Brain microvascular endothelial cell (primary cell): ENCODE results near the gene EYS.

ENCODE experiments used
- DNase-seq: peaks from one replicate; pipeline ENCODE4 v3.0.0-alpha.2; 2020
- H3K27ac ChIP-seq: fragments of 250-450 bp; sonication (Bioruptor Pico); 2 replicates; pipeline ENCODE4 v1.5.1; 2020; ENCODE audit warnings: mild to moderate bottlenecking, moderate library complexity
- H3K27me3 ChIP-seq: fragments of 250-450 bp; sonication (Bioruptor Pico); replicated peaks from 2 replicates; pipeline ENCODE4 v1.5.1; 2020; ENCODE audit warnings: mild to moderate bottlenecking
- H3K36me3 ChIP-seq: fragments of 250-450 bp; sonication (Bioruptor Pico); replicated peaks from 2 replicates; pipeline ENCODE4 v1.5.1; 2020; ENCODE audit warnings: mild to moderate bottlenecking
- H3K4me3 ChIP-seq: 2 replicates; pipeline ENCODE4 v1.5.1; 2011; ENCODE audit warnings: low read depth, mild to moderate bottlenecking, control low read depth, low read length, moderate library complexity
- in situ Hi-C: cut with HindIII; loops from 2 replicates; pipeline ENCODE4 v1.10.0; 2017; ENCODE audit warnings: low sequenced_read_pairs, low pct_ligation_motif_present
- TF ChIP-seq, protein P1 (sequence below): IDR thresholded peaks from 2 replicates; pipeline ENCODE4 v1.5.1; 2011; ENCODE audit warnings: low read depth, mild to moderate bottlenecking, moderate library complexity, low read length, control low read depth, inconsistent platforms; ENCODE audit errors: missing control alignments

EYS gene

DNA sequence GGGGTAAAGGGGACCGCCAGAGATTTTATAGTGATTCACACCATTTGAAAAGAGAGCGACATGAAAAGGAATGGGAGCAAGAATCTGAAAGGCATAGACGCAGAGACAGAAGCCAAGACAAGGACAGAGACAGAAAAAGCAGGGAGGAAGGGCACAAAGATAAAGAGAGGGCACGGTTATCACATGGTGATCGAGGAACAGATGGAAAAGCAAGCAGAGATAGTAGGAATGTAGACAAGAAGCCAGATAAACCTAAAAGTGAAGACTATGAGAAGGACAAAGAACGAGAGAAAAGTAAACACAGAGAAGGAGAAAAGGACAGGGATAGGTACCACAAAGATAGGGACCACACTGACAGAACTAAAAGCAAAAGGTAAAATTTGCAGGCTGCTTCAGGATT lies 1993.7 kb downstream of the EYS start:
- TF ChIP-seq, protein P1, sequence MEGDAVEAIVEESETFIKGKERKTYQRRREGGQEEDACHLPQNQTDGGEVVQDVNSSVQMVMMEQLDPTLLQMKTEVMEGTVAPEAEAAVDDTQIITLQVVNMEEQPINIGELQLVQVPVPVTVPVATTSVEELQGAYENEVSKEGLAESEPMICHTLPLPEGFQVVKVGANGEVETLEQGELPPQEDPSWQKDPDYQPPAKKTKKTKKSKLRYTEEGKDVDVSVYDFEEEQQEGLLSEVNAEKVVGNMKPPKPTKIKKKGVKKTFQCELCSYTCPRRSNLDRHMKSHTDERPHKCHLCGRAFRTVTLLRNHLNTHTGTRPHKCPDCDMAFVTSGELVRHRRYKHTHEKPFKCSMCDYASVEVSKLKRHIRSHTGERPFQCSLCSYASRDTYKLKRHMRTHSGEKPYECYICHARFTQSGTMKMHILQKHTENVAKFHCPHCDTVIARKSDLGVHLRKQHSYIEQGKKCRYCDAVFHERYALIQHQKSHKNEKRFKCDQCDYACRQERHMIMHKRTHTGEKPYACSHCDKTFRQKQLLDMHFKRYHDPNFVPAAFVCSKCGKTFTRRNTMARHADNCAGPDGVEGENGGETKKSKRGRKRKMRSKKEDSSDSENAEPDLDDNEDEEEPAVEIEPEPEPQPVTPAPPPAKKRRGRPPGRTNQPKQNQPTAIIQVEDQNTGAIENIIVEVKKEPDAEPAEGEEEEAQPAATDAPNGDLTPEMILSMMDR = no peak
- H3K4me3 ChIP-seq = no peak overlapping the region
- no peak overlapping the region for H3K27ac ChIP-seq
- H3K27me3 ChIP-seq = no peaks in the 10 kb centered on the region
- in situ Hi-C loops = no loop called here
- peaks cover 18% of the 10 kb centered on the region for H3K36me3 ChIP-seq
- no peak for DNase-seq

DNA sequence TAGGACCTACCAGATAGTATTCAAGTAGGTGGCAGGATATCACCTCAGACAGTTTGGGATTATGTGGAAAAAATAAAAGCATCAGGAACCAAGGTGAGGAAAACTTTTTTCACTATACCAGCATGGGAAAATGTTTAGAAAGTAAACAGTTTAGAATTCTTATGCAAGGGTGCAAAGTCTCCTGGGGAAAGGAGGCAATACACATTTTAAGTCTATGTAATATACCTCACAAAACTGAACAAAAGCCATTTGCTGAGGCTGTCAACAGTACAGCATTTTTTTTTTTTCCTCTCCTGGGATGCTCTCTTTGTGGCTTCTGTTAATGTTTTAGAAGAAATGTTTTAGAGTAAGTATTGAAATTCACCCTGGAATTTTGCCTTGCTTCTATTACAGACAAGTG lies 1997.9 kb downstream of the EYS start:
- in situ Hi-C loops = no loop called here
- Histone ChIP-seq H3K36me3 (peaks cover 26% of the 10 kb centered on the region), H3K4me3 (no peak overlapping the region), H3K27ac (no peak overlapping the region), H3K27me3 (no peaks in the 10 kb centered on the region)
- no peak for DNase-seq
- TF ChIP-seq, protein P1 = no peak

DNA sequence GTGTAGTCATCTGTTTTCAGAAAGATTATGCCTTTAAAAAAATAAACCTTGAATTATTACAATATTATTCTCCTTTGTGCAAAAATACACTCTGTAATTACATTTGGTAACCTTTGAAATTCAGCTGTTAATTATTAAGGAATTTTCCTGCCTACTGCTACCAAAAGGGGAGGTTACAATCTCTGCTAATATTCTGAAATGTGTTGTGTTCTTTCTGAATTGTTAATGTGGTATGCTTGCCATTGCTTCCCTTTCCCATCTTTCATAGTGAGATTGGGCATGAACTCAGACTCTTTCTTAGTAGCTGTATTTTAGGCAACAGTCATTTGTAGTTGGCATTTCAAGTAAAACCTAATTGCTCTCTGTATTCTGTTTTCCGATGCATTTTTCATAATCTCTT lies 1998.4 kb downstream of the EYS start:
- in situ Hi-C loops = no loop called here
- TF ChIP-seq, protein P1 = no peak
- Histone ChIP-seq H3K36me3 (peaks cover 26% of the 10 kb centered on the region), H3K27me3 (no peaks in the 10 kb centered on the region), H3K4me3 (no peak overlapping the region), H3K27ac (no peak overlapping the region)
- no peak for DNase-seq

DNA sequence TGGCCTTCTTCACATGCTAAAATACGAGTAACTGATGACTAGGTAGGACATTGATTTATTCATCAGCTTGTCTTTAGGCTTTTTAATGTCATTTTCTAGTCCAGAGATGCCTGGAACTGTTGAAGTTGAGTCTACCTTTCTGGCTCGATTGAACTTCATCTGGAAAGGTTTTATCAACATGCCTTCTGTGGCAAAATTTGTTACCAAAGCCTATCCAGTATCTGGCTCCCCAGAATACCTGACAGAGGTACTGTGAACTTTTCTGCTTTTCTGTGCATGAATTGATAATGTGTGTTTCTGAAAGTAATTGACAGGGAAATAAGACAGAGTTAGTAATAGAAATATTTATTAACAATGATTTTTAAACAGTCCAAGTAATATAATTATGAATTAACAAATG lies 2000.4 kb downstream of the EYS start:
- Histone ChIP-seq H3K27ac (no peak overlapping the region), H3K36me3 (peaks cover 17% of the 10 kb centered on the region), H3K4me3 (no peak overlapping the region), H3K27me3 (no peaks in the 10 kb centered on the region)
- DNase-seq = no peak
- TF ChIP-seq, protein P1 = no peak
- in situ Hi-C loops = no loop called here

DNA sequence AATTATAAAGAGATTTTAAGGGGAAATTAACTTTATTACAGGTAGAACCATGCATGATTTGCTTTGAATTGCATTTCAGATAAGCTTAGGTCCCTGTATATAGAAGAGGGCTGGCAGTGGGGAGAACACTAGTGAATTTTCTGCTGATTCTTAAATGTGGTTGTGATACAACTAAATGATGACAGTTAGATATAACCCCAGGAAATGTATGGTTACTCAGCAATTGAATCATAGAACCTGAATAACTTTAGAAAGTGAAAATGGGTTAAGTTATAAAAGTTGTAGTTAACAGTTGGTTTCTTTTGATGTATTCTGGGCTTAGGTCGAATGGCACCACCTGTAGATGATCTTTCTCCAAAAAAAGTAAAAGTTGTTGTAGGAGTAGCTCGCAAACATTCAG lies 2001.3 kb downstream of the EYS start:
- in situ Hi-C loops = no loop called here
- TF ChIP-seq, protein P1 = no peak
- Histone ChIP-seq H3K27me3 (no peaks in the 10 kb centered on the region), H3K27ac (no peak overlapping the region), H3K4me3 (no peak overlapping the region), H3K36me3 (peaks cover 17% of the 10 kb centered on the region)
- no peak for DNase-seq

DNA sequence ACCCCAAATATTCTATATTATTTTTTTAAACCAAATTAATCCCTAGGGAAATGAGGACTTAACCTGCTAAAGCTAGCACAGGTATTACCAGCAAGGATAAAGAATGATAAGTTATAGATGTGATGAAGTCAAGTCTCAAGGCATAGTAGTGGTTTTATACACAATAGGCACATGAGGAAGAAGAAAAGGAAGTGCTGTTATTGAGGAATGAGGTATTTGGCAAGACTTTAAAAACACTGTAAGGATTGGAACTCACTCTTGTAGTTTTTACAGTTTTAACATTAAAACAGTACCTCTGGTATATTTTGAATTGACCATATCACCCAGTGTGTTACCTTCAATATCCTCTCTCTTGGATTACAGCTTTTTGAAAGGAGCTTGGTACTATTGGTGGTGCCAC lies 2016.8 kb downstream of the EYS start:
- no peak overlapping the region for H3K27ac ChIP-seq
- no peak for DNase-seq

More for the DNA sequence above, 2016.8 kb downstream of the EYS start:
- in situ Hi-C loops = no loop called here
- TF ChIP-seq, protein P1 = no peak
- peaks cover 2% of the 10 kb centered on the region for H3K36me3 ChIP-seq
- no peaks in the 10 kb centered on the region for H3K27me3 ChIP-seq
- no peak overlapping the region for H3K4me3 ChIP-seq
